MM.1S (cell line): ENCODE measurements around the gene GPC5.

Experiments
- EZH2 ChIP-seq: fragments of 300-600 bp; sonication (generic); optimal IDR thresholded peaks from 2 replicates; pipeline ENCODE3; 2017; ENCODE audit warnings: low read depth, mild to moderate bottlenecking, antibody characterized with exemption, low read length, mixed read lengths
- TF ChIP-seq, protein P1 (sequence below): fragments of 300-600 bp; sonication (generic); IDR thresholded peaks from 2 replicates; pipeline ENCODE4 v1.5.1; 2016; ENCODE audit warnings: antibody characterized with exemption, low read length, mixed read lengths

DNA sequence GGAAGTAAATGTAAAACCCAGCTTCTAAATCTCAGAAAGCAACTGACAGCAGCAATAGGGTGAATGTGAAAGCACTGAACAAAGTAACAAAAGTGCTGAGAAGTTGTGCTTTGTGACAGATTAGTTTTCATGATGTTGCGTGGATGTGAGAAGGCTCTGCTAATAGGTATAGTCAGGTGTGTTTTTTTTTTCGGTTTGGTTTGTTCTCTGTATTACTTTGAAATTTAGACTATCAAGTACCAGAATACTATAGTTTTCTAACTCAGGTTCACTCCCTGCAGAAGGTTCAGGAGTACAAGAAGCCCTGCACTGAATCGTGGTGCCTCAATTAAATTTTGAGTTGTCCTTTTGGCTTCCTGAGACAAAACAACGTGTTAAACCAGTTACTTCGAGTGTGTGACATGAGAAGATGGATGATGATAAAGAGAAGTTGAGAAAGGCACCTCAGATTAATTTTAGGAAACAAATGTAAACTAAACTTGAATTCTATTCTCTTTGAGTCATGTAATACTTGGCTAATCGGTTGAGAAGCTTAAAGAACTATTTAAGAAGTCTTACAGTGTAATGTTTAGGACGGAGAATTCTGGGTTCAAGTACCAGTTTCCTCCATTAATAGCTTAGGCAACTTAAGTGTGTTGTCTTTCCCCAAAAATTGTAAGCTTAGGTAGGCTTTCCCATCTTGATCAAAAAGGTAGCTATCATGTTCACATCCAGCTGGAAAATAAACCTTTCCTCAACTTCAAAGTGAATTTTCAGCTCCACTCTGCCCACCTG is 40.6 kb upstream of the GPC5 start:
- TF ChIP-seq, protein P1, sequence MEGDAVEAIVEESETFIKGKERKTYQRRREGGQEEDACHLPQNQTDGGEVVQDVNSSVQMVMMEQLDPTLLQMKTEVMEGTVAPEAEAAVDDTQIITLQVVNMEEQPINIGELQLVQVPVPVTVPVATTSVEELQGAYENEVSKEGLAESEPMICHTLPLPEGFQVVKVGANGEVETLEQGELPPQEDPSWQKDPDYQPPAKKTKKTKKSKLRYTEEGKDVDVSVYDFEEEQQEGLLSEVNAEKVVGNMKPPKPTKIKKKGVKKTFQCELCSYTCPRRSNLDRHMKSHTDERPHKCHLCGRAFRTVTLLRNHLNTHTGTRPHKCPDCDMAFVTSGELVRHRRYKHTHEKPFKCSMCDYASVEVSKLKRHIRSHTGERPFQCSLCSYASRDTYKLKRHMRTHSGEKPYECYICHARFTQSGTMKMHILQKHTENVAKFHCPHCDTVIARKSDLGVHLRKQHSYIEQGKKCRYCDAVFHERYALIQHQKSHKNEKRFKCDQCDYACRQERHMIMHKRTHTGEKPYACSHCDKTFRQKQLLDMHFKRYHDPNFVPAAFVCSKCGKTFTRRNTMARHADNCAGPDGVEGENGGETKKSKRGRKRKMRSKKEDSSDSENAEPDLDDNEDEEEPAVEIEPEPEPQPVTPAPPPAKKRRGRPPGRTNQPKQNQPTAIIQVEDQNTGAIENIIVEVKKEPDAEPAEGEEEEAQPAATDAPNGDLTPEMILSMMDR, result no peak
- TF ChIP-seq EZH2, result no peak
